Adrenal gland (tissue), 12 donors: ENCODE measurements around the gene LRRC46. TPM values are rescaled to one million over a fixed set of nuclear protein-coding genes. Genes with fewer than 3 reads are reported as not detected.

Experiments
- DNase-seq, 7 donors: peaks; one replicate each; pipeline ENCODE4 v3.0.0-alpha.2; 2019 to 2020
- H3K27ac ChIP-seq, 5 donors: fragments of 200-600 bp; sonication (generic) in 4 of 5; 1 replicate in 3 of 5; 2 replicates in 2 of 5; pipeline versions ENCODE4 v1.5.1 to v1.8.0; 2016 to 2020; ENCODE audit warnings: mild to moderate bottlenecking in 1 of 5
- H3K27me3 ChIP-seq: fragments of 200-600 bp; 2 replicates; pipeline ENCODE4 v1.8.0; 2021
- H3K36me3 ChIP-seq, 2 donors: fragments of 200-600 bp; replicated peaks in 1 of 2; 1 replicate in 1 of 2; 2 replicates in 1 of 2; pipeline versions ENCODE4 v1.5.1 to v1.8.0; 2018 to 2022
- H3K4me1 ChIP-seq, 2 donors: fragments of 200-600 bp; replicated peaks in 1 of 2; 1 replicate in 1 of 2; 2 replicates in 1 of 2; pipeline versions ENCODE4 v1.5.1 to v1.8.0; 2018 to 2021
- H3K4me3 ChIP-seq, 4 donors: fragments of 200-600 bp; sonication (generic) in 3 of 4; one replicate each; pipeline ENCODE4 v1.5.1; 2016 to 2018
- H3K9me3 ChIP-seq, 3 donors: fragments of 200-600 bp; sonication (generic) in 1 of 3; replicated peaks in 1 of 3; 1 replicate in 2 of 3; 2 replicates in 1 of 3; pipeline versions ENCODE4 v1.5.1 to v1.8.0; 2016 to 2021
- POLR2A ChIP-seq, 2 donors: fragments of 450-650 bp; IDR thresholded peaks; one replicate each; pipeline ENCODE4 v1.6.1; 2017; ENCODE audit warnings: antibody characterized with exemption in 2 of 2, mild to moderate bottlenecking in 2 of 2, moderate library complexity in 1 of 2
- WGBS, 4 donors: extraction: QIAGEN DNeasy Blood & Tissue Kit in 2 of 4; methylation state at CpG; one replicate each; pipeline versions ENCODE4 v1.1.5 to v1.1.7; 2013 to 2017; 5-methylcytosine and 5-hydroxymethylcytosine counted together
- intact Hi-C, 2 donors: fragments of 100-400 bp; cut with DNase I; formaldehyde crosslinking; loops; one replicate each; pipeline versions ENCODE4 v1.14.1 to v1.15.0; 2022 to 2023
- polyA plus RNA-seq, 3 donors: library from polyadenylated mRNA; stranded (reverse); fragments of 200-250 nt in 2 of 3; fragments of 350-450 nt in 1 of 3; fragmentation: Illumina TruSeq in 1 of 3; extraction: RNeasy Lipid Tissue Mini Kit (QIAGEN cat#74804) in 1 of 3; gene quantifications; one replicate each; pipeline ENCODE4 v1.2.3, GENCODE V29; 2013 to 2014
- total RNA-seq, 9 donors: library from RNA; depleted of rRNA in 4 of 9; stranded (reverse); fragments of >200 nt in 4 of 9; fragments of 120-200 nt in 1 of 9; fragmentation: NEBNext Ultra II Directional in 1 of 9; extraction: Animal tissue kit (Norgen Biotek cat#: 25700) in 1 of 9; gene quantifications; one replicate each; pipeline versions ENCODE4 v1.1.0 to v1.2.4, GENCODE V29; 2013 to 2023
- TF ChIP-seq, protein P1 (sequence below), 6 experiments: fragments of 450-650 bp in 4 of 6; fragments of 200-600 bp in 2 of 6; sonication (generic) in 1 of 6; IDR thresholded peaks; 1 replicate in 5 of 6; 2 replicates in 1 of 6; pipeline versions ENCODE4 v1.5.1 to v1.8.0; 2016 to 2021; ENCODE audit warnings: antibody characterized with exemption in 6 of 6, mild to moderate bottlenecking in 2 of 6, moderate library complexity in 1 of 6
- donor health status: healthy with polysubstance abuse.
- donor health status: Bipolar disorder and iron deficiency.
- donor health status: DM: yes; HTN: yes; CAD: no.
- donor health status: DM: no; HTN: no; CAD: no.
- donor health status: DM: no; HTN: no; CAD: no.
- donor health status: DM: yes; HTN: yes; CAD: no.

The LRRC46 gene
- total and polyA plus RNA-seq, 12 donors, result 0.11 to 2.3 (median 0.61) TPM; not detected in 3

GRCh38 chr17:47816947-47817346 lies 14.5 kb upstream of the LRRC46 start:
- H3K27me3 ChIP-seq, result no peaks in the 10 kb centered on the region
- no peaks in the 10 kb centered on the region for H3K9me3 ChIP-seq
- no peak for DNase-seq
- H3K36me3 ChIP-seq, result peaks cover 0 to 38% of the 10 kb centered on the region in 2 donors
- peaks cover 3 to 7% of the 10 kb centered on the region in 2 donors for H3K4me1 ChIP-seq
- 94 to 97% (median 95%) methylated on average over 10 of the region's 10 CpGs for WGBS, 4 donors
- intact Hi-C loops, result no loop called here
- TF ChIP-seq POLR2A (IDR thresholded peaks at IDR 0.05), result no peak
- TF ChIP-seq, protein P1, sequence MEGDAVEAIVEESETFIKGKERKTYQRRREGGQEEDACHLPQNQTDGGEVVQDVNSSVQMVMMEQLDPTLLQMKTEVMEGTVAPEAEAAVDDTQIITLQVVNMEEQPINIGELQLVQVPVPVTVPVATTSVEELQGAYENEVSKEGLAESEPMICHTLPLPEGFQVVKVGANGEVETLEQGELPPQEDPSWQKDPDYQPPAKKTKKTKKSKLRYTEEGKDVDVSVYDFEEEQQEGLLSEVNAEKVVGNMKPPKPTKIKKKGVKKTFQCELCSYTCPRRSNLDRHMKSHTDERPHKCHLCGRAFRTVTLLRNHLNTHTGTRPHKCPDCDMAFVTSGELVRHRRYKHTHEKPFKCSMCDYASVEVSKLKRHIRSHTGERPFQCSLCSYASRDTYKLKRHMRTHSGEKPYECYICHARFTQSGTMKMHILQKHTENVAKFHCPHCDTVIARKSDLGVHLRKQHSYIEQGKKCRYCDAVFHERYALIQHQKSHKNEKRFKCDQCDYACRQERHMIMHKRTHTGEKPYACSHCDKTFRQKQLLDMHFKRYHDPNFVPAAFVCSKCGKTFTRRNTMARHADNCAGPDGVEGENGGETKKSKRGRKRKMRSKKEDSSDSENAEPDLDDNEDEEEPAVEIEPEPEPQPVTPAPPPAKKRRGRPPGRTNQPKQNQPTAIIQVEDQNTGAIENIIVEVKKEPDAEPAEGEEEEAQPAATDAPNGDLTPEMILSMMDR (IDR thresholded peaks at IDR 0.05), result no peak
- H3K4me3 ChIP-seq, result no peak overlapping the region
- H3K27ac ChIP-seq, result no peak overlapping the region

DNA sequence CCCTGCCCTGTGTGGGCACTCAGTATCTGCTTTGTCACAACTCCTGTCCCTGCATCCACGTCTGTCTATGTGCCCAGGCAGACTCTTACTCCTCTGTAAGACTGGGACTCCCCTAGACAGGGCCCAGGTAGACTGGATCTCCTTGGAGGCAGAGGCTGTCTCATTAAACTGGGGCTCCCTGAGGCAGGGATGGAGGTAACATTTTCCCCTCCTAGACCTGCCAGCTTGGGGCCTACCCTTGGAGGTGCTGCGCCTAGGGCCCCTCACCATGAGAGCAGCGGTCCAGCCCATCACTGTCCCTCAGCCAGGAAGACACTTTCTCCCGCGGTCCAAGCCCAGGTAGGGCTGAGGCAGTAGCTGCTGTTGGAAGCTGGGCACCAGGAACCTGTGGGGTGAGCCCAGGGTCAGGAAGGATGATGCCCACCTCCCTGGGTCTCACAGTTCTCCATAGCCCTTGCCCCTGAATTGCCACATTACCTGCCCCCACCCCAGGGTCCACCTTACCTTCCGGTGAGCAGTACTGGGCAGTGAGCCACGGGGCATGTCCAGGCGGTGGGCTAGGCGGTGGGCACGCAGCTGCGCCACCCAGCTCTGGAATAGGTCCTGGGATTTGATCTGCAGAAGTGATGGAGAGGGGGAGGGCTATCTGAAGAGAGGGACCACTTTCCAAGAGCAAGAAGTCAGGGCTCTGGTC lies 13.3 kb upstream of the LRRC46 start:
- H3K9me3 ChIP-seq, result no peaks in the 10 kb centered on the region
- no peak for DNase-seq
- TF ChIP-seq, protein P1 (IDR thresholded peaks at IDR 0.05), result no peak
- no peak for TF ChIP-seq POLR2A (IDR thresholded peaks at IDR 0.05)
- H3K27ac ChIP-seq, result no peak overlapping the region
- peaks cover 11 to 12% of the 10 kb centered on the region in 2 donors for H3K4me1 ChIP-seq
- H3K36me3 ChIP-seq, result peaks cover 0 to 39% of the 10 kb centered on the region in 2 donors
- H3K4me3 ChIP-seq, result no peak overlapping the region
- WGBS, 4 donors, result 92 to 96% (median 95%) methylated on average over 9 to 11 of the region's 11 CpGs
- intact Hi-C loops, result no loop called here
- H3K27me3 ChIP-seq, result no peaks in the 10 kb centered on the region

- Histone ChIP-seq H3K4me1 (peaks cover 11 to 12% of the 10 kb centered on the region in 2 donors), H3K4me3 (no peak overlapping the region), H3K27ac (no peak overlapping the region), H3K27me3 (no peaks in the 10 kb centered on the region), H3K36me3 (peaks cover 0 to 41% of the 10 kb centered on the region in 2 donors), H3K9me3 (no peaks in the 10 kb centered on the region)
- intact Hi-C loops, result no loop called here
- TF ChIP-seq POLR2A (IDR thresholded peaks at IDR 0.05), result no peak
- TF ChIP-seq, protein P1 (IDR thresholded peaks at IDR 0.05), result no peak
- 88 to 97% (median 90%) methylated on average over 3 to 10 of the region's 10 CpGs for WGBS, 4 donors
- DNase-seq, result no peak
These were observed 12.0 kb upstream of the LRRC46 start for GRCh38 chr17:47819475-47819874.

- DNase-seq, result no peak
- no peak overlapping the region for H3K4me3 ChIP-seq
- peaks cover 0 to 37% of the 10 kb centered on the region in 2 donors for H3K36me3 ChIP-seq
- 73 to 79% (median 75%) methylated on average over 11 to 12 of the region's 12 CpGs for WGBS, 4 donors
- no peak for TF ChIP-seq POLR2A (IDR thresholded peaks at IDR 0.05)
- TF ChIP-seq, protein P1 (IDR thresholded peaks at IDR 0.05), result no peak
- no peaks in the 10 kb centered on the region for H3K9me3 ChIP-seq
- H3K27me3 ChIP-seq, result no peaks in the 10 kb centered on the region
- peaks cover 11 to 12% of the 10 kb centered on the region in 2 donors for H3K4me1 ChIP-seq
- no peak overlapping the region for H3K27ac ChIP-seq
- intact Hi-C loops, result no loop called here
These were observed 11.3 kb upstream of the LRRC46 start for GRCh38 chr17:47820033-47820789.
